ENCODE results near the gene IL17A.
"Not testable (repeated sequence)": the region's sequence is repeated elsewhere in the genome, so short reads cannot be mapped to it uniquely, and the experiment has no call there.

IL17A gene

DNA sequence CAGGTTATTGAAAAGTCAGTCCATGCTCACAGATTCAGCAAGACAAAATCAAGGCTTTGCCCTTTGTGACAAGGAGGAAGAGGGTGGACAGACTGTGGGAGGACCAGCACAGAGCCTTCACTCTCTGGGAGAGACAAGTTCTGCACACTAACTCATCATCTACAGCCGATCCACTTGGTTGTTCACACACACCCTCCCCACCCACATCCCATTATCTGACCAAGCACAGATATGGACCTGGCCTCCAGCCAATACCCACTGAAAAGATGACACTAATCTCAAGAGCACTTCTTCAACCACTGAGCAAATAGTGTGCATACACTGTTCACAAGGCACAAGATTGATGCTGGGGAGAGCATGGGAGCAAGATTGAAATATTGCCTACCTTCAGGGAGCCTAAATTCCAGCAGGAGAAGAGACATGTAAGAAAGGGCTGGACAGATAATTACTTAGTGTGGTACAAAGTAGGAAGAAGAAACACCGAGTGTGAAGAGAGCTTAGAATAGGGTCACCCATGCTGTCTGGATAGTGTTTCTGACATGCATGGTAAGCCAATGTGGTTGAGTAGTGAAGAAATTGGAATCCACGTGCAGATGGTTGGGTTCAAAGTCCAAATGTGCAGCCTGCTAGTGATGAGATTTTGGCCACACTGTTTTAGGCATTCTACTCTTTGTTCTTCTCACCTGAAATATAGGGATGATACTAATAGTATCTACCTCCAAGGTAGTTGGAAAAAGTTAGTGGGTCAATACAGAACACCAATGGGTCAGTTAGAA lies 21.7 kb upstream of the IL17A start:
- DNase-seq, result no peak

DNA sequence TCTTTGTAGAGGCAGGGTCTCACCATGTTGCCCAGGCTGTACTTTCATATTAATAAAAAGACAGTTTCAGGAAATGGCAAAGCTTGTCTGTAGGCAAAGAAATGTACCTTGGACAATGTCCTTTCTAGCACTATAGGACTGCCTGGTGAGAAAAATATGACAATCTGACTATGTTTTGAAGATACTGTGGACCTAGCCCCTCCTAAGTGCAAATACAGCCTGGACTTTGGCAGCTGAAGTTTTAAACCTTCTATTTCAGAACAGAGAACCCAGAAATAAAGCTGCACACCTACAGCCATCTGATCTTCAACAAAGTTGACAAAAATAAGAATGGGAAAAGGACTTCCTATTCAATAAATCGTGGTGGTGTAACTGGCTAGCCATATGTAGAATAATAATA lies 18.9 kb upstream of the IL17A start:
- no peak for DNase-seq

DNA sequence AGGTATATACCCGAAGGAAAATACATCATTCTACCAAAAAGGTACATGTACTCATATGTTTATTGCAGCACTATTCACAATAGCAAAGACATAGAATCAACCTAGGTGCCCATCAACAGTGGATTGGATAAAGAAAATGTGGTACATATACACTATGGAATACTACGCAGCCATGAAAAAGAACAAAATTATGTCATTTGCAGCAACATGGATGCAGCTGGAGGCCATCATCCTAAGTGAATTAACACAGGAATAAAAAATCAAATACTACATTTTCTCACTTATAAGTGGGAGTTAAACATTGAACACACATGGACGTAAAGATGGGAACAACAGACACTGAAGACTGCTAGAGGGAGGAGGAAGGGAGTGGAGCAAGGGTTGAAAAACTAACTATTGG lies 17.8 kb upstream of the IL17A start:
- not testable (repeated sequence) for DNase-seq

DNA sequence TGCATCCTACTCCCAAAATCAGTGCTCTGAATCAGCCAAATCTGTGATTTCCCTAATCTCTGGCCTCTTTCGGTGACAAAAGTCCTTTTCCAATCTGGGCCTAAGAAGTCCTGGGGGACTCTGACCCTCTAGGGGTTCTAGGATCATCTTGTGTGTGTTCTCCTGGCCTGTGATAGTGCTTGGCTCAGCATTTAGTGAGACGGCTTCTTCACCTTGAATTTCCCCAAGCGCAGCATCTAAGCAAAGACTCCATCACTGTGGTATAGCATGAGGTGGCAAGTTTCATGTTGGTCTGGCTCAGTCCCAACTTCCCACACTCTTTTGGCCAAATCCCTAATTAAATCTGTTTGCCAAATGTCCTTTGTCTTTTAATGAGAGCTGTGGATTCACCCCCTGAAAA lies 12.1 kb upstream of the IL17A start:
- no peak for DNase-seq

DNA sequence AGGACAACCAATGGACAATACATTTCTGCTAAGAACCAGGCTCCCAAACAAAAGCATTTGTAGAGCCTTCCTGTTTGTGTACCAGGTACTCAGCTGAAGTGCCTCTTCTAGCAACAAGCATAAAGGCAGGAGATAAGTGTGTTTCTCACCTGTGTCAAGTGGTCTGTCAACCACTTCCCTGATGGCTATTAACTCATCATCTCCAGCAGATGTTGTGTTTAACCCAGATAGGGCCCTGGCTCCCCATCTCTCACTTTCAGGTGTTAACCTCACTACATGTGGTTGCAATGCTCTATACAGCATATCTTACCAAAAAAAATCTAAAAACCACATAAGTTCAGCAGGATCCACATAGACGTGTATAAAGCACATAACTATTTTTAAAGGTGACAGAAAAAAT lies 9.6 kb upstream of the IL17A start:
- DNase-seq, result peak; percentile 49

DNA sequence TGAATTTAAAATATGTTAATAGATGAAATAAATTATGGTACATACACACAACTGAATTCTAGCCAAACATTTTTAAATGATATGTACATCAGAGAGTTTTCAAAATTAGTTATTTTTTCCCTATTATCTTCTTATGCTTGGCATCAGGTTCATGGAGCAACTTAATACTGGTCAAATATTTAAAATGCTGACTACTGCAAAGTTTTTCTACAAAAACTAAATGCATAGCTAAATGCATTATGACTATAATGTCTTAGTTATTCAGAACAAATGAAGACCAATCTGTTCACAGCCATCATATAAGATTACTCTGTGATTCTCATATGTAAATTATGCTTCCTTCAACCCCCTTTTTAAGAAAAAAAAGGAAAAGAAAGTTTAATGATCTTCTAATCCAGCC lies 8.2 kb upstream of the IL17A start:
- DNase-seq, result no peak

DNA sequence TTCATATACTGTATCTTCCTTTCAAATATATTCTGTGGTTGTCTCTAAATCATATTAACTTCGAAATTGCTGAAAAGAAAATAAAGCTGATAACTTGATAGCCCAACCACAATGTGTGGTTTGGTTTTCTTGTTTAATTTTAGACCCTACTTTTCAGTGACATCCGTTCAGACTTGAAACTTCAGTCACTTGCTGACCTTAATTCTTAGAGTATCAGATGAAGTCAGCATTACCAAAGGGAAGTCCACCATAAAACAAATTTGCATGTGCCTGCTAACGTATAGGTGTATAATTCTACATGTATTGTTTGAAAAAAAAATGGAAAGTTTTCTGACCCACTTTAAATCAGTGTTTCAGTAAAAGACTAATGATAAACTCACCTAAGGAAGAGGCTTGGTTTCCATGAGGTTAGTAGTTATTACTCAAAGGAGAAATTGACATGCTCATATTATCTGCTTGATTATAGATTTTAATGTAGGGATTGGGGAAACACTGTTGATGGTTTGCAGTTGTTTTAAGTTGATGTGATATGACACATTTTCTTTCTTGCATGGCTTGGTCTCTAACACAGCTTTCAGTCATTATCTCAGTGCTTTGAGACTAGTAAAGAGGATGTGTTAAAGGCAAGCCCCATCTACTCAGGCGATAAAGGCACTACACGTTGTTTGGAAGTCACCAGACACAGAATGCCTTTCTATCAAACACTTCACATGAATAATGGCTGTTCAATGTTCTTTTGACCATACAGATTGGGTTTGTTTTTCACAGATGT lies 5.2 kb upstream of the IL17A start:
- DNase-seq, result no peak

DNA sequence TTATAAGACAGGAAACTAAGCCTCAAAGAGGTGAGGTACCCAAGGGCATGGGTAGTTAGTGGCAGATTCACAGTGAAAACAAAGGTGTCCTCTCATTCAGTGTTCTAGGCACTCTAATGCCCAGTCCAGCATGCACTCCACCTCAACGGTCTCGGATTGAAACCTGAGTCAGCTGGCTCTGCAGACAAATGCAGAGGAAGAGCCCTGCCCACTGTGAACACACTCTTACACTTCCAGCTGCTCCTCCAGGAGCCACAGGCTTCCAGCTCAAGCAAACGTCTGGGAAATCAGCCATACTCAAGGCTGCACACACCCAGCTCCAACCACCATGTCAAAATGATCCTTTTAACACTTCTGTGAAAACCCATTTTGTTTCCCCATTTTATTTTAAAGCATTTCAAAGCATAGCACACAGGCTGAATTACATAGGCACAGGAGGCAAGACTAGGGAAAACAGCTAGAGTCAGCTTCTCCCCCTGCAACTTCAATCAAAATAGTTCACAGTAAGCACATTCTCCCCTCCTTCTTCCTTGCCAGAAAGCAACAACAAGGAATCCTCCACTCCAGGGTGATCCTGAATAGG lies 3.0 kb upstream of the IL17A start:
- no peak for DNase-seq

DNA sequence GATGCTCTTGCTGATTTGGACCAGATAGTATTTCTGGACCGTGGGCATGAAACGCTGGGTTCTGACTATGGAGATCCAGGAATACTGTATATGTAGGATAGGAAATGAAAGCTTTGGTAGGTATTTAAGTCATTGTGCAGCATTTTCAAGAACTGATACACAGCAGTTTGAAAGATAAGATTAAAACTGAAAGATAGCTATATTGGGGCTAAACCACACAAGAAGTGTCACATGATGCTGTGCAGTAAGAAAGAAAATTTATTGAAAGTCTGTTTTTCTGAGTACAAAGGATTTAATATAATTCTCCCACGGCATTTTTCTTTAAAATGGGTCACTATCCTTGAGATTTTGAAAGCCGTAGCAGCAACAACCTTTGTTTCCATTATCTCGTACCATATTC lies 305 bp downstream of the IL17A start:
- no peak for DNase-seq

DNA sequence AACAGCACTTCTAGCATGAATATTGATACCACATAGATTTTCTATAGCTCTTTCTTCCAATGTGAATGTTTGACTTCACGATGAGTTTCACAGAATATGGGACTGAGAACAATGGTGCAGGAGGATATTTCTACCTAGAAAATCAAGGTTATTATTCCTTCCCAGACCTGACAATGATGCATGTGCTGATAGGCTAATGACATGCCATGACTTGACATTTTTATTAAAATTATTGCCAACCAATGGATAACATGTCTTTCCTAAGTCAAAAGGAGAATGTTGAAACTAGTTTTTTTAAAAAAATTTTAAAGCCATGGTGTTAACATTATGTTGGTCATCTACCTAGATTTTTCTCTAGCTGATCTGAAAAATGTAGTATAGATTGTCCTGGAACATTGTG lies 923 bp downstream of the IL17A start:
- DNase-seq, result no peak

DNA sequence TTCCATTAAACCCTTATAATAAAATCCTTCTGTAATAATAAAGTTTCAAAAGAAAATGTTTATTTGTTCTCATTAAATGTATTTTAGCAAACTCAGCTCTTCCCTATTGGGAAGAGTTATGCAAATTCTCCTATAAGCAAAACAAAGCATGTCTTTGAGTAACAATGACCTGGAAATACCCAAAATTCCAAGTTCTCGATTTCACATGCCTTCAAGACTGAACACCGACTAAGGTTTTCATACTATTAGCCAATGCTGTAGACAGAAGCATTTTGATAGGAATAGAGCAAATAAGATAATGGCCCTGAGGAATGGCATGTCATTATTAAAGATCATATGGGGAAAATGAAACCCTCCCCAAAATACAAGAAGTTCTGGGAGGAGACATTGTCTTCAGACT lies 3.8 kb downstream of the IL17A start:
- DNase-seq, result no peak

DNA sequence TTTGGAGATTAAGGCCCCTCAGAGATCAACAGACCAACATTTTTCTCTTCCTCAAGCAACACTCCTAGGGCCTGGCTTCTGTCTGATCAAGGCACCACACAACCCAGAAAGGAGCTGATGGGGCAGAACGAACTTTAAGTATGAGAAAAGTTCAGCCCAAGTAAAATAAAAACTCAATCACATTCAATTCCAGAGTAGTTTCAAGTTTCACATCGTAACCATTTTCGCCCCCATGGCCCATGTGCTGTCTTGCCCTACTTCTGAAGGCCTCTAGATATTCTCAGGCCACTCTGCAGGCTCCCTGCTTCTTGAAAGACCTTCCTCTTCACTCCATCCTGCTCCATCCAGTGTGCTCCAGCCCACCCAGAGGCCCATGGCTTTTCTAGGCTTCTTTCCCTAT lies 4.2 kb downstream of the IL17A start:
- no peak for DNase-seq

DNA sequence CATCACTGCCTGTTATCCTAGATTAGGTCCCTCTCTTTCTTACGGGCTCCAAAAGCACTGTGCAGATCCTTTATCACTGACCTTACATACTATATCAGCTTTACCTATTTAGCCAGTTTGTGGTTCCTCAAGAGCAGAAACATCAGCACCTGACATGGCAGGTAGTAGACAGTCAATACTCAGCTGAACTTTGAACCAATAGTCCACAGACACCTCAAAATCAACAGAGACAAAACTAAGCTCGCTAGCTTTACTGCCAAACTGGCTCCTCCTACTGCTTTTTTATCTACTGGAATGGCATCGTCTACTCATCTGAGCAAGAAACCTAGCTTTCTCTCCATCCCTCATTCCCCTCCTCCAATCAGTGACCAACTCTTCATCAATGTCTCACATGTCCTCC lies 5.6 kb downstream of the IL17A start:
- no peak for DNase-seq

DNA sequence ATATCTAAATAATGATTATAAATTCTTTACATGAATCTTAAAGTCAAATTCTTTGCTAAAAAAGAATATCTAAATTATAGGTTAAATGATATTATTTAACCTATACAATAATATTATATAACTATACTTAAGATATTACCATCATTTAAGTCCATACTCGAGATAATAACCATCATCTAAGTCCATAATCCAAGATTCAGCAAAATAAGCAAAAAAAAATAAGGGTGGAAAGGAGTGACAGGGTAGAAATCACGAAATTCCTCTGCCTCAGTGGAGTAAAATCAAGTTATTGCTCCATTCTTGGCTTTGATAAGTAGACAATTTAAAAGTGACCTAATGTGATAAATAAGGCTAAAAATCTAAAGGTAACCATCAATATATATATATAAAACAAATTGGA lies 9.7 kb downstream of the IL17A start:
- DNase-seq, result no peak

DNA sequence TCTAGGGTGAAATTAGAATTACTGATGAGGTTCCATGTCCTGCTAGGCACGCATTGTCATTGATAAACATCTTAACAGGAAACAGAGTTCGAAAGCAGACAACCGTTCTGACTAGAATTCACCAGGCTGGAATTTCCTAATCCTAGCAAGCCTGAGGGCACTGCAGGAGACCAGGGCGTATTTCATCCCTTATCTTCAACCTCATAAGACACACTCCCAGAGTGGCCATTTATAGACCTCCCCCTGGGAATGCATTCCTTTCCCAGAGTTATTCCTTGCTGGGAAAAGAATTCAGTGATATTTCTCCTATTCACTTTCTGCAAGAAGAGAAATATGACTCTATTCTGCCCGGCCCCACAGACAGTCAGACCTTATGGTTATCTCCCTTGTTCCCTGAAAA lies 13.9 kb downstream of the IL17A start:
- not testable (repeated sequence) for DNase-seq

DNA sequence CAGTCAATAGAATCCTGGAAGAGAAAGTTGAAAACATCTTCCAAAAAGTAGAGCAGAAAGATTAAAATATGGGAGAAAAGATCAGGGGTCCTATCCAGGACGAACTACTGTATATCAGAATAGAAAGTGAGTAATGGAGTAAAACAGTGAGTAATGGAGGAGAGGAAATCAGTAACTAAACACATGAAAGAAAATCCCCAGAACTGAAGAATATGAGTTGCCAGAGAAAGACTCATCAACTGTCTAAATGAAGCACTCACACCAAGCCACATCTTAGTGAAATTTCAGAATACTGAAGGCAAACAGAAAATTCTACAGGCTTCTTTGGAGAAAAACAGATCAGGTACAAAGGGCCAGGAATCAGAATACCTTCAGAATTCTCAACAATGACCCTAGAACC lies 14.9 kb downstream of the IL17A start:
- no peak for DNase-seq

DNA sequence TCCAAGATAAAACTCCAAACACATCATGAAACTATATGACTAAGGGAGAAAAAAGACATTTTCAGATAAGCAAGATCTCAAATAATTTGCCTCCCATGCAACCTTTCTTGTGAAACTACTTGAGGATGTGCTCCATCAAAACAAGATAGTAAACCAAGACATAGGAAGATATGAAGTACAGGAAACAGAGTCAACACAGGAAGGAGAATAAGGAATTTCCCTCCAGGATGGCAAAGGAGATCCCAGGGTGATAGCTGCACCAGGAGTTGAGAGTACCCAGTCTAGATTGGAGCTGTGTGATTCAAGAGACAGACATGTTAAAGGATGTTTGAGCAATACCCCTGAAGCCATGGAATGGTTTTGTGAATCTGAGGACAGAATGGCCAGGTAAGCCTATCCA lies 15.3 kb downstream of the IL17A start:
- DNase-seq, result no peak

DNA sequence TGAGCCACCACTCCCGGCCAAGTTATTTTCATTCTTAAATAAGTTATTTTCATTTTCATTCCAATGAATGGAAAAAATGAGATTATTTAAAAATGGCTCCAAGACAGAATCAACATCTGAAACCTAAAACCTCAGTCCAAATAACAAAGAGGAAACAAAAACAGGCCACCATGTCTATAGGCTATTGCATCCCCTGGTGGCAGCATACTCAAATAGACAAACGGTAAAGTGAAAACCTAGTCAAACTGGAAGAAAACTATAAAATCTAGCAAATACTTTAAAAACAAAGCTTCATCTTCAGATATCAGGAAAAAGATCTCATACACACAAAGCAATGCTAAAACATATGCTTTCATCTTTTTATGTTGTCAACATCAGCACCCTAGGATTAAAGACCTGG lies 20.9 kb downstream of the IL17A start:
- no peak for DNase-seq

DNA sequence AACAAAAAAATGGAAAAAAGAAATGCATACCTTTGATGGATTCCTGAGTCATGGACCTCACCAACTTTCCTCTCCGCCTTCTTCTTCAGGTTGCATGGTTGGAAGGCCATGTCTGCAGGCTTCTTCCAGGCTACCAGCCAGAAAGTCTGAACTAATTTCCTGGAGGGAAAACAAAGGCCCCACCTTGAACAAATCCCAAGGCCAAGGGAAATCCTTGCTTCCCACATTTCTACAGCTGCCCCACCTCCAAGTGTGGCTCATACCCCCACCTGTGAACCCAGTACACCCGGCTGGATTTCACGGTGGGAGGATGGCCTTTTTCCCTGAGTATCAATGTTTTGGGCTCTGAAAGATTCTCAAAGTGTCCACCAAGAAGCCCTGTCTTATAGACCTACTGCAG lies 22.4 kb downstream of the IL17A start:
- DNase-seq, result no peak

DNA sequence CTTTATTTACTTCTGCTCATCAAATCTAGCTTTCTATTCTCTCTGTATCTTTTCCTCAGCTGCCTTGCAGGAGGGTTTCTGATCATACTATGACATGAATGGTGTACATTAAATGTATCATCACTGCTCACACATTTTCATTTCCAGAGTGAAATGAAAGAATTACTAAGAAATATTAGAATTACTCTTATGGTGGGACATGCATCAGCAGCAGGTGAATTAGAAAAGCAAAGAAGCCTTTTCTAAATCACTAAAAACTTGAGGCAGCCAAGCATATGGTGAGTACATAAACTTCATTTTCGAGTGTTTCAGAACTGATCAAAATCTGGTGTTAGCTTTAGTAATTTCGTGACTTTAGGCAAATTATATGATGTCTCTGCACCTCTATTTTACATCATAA lies 23.6 kb downstream of the IL17A start:
- no peak for DNase-seq

DNA sequence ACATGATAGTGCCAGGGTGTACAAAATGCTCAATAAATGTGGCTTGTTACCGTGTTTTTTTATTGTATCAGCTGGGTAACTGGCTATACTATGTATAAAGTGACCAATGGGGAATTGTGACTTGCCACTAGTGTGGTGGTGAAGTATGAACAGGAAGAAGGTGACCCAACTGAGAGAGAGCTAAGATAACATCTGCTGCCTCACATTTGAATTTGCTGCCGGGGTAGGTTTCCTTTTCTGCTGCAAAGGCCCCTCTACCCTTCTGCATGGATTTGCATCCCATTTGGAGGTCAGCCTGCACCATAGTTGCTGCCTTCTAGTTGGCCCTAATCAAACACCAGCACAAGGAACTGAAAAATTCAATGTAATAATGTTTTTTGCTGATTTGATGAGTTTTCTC lies 24.1 kb downstream of the IL17A start:
- no peak for DNase-seq

DNA sequence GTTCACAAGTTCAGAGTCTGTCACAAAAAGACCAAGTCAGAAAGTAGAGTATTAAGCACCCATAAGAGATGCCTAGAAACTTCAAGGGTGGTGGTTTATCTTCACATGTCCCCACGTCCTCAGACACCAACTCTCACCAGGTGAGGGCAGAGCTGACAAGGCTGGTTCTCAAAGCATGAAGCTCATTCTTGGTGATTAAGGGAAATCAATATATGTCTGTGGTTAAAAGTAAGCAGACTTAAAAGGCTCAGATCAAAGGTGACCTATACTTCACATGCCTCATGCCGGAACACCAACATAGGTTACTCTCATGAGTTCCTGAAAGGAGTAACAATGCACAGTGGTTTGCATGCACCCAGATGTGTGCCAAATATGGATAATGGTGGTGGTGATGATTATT lies 27.0 kb downstream of the IL17A start:
- DNase-seq, result no peak

DNA sequence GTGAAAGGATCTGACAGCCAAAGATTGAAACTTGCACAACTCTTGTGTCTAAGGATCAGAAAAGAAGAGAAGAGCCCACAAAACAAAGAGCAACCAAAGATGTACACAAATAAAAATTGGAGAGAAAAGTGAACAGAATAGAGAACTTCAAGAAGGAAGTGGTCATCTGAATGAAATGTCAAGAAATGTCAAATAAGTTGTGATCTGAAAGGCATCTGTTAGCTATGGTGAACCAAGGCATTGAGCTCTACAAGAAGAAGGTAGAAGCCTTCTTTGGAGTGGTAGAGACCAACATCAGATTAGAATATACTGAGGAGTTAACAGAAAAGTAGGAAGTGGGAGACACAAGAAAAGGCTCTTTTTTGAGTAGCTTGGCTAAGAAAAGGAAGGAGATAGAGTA lies 29.6 kb downstream of the IL17A start:
- DNase-seq, result no peak

DNA sequence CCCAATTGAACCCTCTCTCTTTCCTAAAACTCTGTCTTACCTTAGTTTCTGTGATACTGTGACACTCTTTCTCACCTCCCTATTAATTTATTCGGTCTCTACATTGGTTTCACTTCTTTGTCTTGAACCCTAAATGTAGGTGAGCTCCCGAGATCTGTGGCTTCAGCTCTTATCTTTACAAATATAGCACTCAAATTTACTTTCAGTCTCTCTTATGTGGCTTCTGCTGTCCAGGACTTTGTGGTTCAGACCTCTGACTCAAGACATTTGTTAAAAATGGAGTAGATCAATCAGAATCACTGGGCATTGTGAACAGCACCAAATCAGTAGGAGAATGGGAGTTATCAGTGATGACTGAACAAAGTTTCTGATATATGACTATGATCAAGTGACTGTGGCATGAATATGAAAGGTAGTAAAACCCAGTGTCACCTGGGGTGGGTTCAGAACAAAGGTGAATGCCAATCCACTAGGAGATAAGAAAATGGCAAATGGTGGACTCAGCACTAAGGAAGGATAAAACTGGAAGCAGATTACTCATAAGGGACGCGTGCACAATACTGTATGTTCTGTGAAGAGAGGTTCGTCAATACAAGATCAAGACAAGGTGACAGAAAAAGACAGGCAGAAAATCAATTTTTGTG lies 30.9 kb downstream of the IL17A start:
- no peak for DNase-seq
